Heart left ventricle (tissue), 16 donors: ENCODE results near the gene BRIP1. TPM values are rescaled to one million over a fixed set of nuclear protein-coding genes. Genes with fewer than 3 reads are reported as not detected.

Experiments used
- ATAC-seq, 4 donors: fragments of 200-7000 bp; cut with Tn5 transposase; one replicate each; pipeline ENCODE4 v1.9.1; 2020 to 2022; ENCODE audit warnings: moderate library complexity in 4 of 4, mild to moderate bottlenecking in 3 of 4, moderate number of reproducible peaks in 1 of 4
- DNase-seq, 5 donors: peaks; one replicate each; pipeline ENCODE4 v3.0.0-alpha.2; 2020
- H3K27ac ChIP-seq, 12 donors: fragments of 200-600 bp; sonication (generic) in 4 of 12; one replicate each; pipeline versions ENCODE4 v1.5.0 to v1.8.0; 2016 to 2022; ENCODE audit warnings: mild to moderate bottlenecking in 2 of 12
- H3K27me3 ChIP-seq, 9 donors: fragments of 200-600 bp; sonication (generic) in 2 of 9; one replicate each; pipeline versions ENCODE4 v1.5.1 to v1.8.0; 2016 to 2022; ENCODE audit warnings: mild to moderate bottlenecking in 3 of 9
- H3K36me3 ChIP-seq, 9 donors: fragments of 200-600 bp; sonication (generic) in 2 of 9; one replicate each; pipeline versions ENCODE4 v1.5.0 to v1.8.0; 2018 to 2022; ENCODE audit warnings: mild to moderate bottlenecking in 2 of 9
- H3K4me1 ChIP-seq, 12 donors: fragments of 200-600 bp; sonication (generic) in 4 of 12; one replicate each; pipeline versions ENCODE4 v1.5.0 to v1.8.0; 2016 to 2022; ENCODE audit warnings: mild to moderate bottlenecking in 3 of 12
- H3K4me3 ChIP-seq, 12 donors: fragments of 200-600 bp; sonication (generic) in 4 of 12; one replicate each; pipeline versions ENCODE4 v1.5.0 to v1.8.0; 2017 to 2022; ENCODE audit warnings: mild to moderate bottlenecking in 9 of 12, moderate library complexity in 4 of 12
- H3K9me3 ChIP-seq, 12 donors: fragments of 200-600 bp; sonication (generic) in 4 of 12; one replicate each; pipeline versions ENCODE4 v1.5.0 to v1.8.0; 2016 to 2022; ENCODE audit warnings: mild to moderate bottlenecking in 1 of 12
- CTCF ChIP-seq, 12 donors: fragments of 200-600 bp; sonication (generic) in 4 of 12; IDR thresholded peaks; one replicate each; pipeline versions ENCODE4 v1.5.0 to v1.8.0; 2018 to 2022; ENCODE audit warnings: antibody characterized with exemption in 12 of 12, mild to moderate bottlenecking in 5 of 12
- POLR2A ChIP-seq, 2 donors: fragments of 450-650 bp; IDR thresholded peaks; one replicate each; pipeline ENCODE4 v1.6.1; 2017; ENCODE audit warnings: antibody characterized with exemption in 2 of 2, mild to moderate bottlenecking in 2 of 2, moderate library complexity in 2 of 2
- WGBS, 4 donors: extraction: QIAGEN DNeasy Blood & Tissue Kit in 2 of 4; methylation state at CpG; one replicate each; pipeline versions ENCODE4 v1.1.5 to v1.1.7; 2013 to 2018; 5-methylcytosine and 5-hydroxymethylcytosine counted together
- intact Hi-C, 10 donors: fragments of 100-400 bp; cut with DNase I; formaldehyde crosslinking; loops; one replicate each; pipeline versions ENCODE4 v1.11.1 to v1.14.2; 2022
- polyA plus RNA-seq, 2 donors: library from polyadenylated mRNA; stranded (reverse); fragments of 200-250 nt; gene quantifications; one replicate each; pipeline ENCODE4 v1.2.3, GENCODE V29; 2013
- total RNA-seq, 9 donors: library from RNA; depleted of rRNA in 2 of 9; stranded (reverse); fragments of >200 nt in 2 of 9; fragmentation: NEBNext Ultra II Directional in 3 of 9; extraction: Animal tissue kit (Norgen Biotek cat#: 25700) in 3 of 9; gene quantifications; one replicate each; pipeline versions ENCODE4 v1.1.0 to v1.2.4, GENCODE V29; 2016 to 2023
- donor health status: ischemic (EF 13 %, LVEDD 7.1; RV severe dilation, severe dysfunction).
- donor health status: healthy with polysubstance abuse.
- donor health status: DM: no; HTN: yes; CAD: no.
- donor health status: DM: no; HTN: no; CAD: no.
- donor health status: ischemic (EF 25% LVEDD 6.9; RV normal size, moderate dysfunction).
- donor health status: ischemic (EF 25% LVEDD 5.7; RV mildly dilated, moderate dysfunction).
- donor health status: healthy.
- donor health status: DM: yes; HTN: yes; CAD: no.
- donor health status: ischemic (EF 35%, LVEDD 5.7; RV mildly dilated, moderate dysfunction).
- donor health status: nonischemic (EF 11% LVEDD 7.7; RV severe dilation, severe dysfunction).
- donor health status: DM: yes; HTN: yes; CAD: no.
- donor health status: PGD.
- donor health status: ischemic (EF 29% LVEDD 5.4; RV normal size, mild dysfunction).
- donor health status: nonischemic (EF 23%, LVEDD 6.1; RV moderate dilation, normal function).

BRIP1 gene
- total and polyA plus RNA-seq, 11 donors, result 0.04 to 2.2 (median 0.12) TPM; not detected in 3

- no peak overlapping the region for H3K4me3 ChIP-seq
- DNase-seq (no peak), ATAC-seq (no peak)
- H3K27ac ChIP-seq, result no peak overlapping the region
- no peaks in the 10 kb centered on the region for H3K27me3 ChIP-seq
- 92 to 96% (median 94%) methylated on average over 7 of the region's 7 CpGs for WGBS, 4 donors
- no peak for TF ChIP-seq POLR2A (IDR thresholded peaks at IDR 0.05)
- no peak for TF ChIP-seq CTCF (IDR thresholded peaks at IDR 0.05)
- H3K36me3 ChIP-seq, result no peaks in the 10 kb centered on the region
- intact Hi-C loops, result no loop called here
- no peaks in the 10 kb centered on the region for H3K9me3 ChIP-seq
- H3K4me1 ChIP-seq, result peaks cover 0 to 10% (median 0%) of the 10 kb centered on the region in 12 donors
Measured at GRCh38 chr17:61806081-61806828, 57.1 kb downstream of the BRIP1 start.

- 68 to 86% (median 73%) methylated on average over 1 of the region's 1 CpG for WGBS, 4 donors
- H3K36me3 ChIP-seq, result no peaks in the 10 kb centered on the region
- DNase-seq, result no peak
- no peak overlapping the region for H3K4me3 ChIP-seq
- TF ChIP-seq POLR2A (IDR thresholded peaks at IDR 0.05) (no peak), CTCF (IDR thresholded peaks at IDR 0.05) (no peak)
- H3K27ac ChIP-seq, result no peak overlapping the region
- H3K9me3 ChIP-seq, result no peaks in the 10 kb centered on the region
- no peak for ATAC-seq
- peaks cover 0 to 9% (median 0%) of the 10 kb centered on the region in 12 donors for H3K4me1 ChIP-seq
- no peaks in the 10 kb centered on the region for H3K27me3 ChIP-seq
- intact Hi-C loops, result no loop called here
Measured at GRCh38 chr17:61805399-61805798, 57.9 kb downstream of the BRIP1 start.

- no peaks in the 10 kb centered on the region for H3K4me1 ChIP-seq
- H3K9me3 ChIP-seq, result no peaks in the 10 kb centered on the region
- whole genome bisulfite sequencing, 4 donors, result 95 to 100% (median 98%) methylated on average over 1 of the region's 1 CpG
- no peaks in the 10 kb centered on the region for H3K27me3 ChIP-seq
- no peak overlapping the region for H3K4me3 ChIP-seq
- H3K27ac ChIP-seq, result no peak overlapping the region
- DNase-seq (no peak), ATAC-seq (no peak)
- no peaks in the 10 kb centered on the region for H3K36me3 ChIP-seq
- intact Hi-C loops, result no loop called here
- TF ChIP-seq POLR2A (IDR thresholded peaks at IDR 0.05), result no peak
- no peak for TF ChIP-seq CTCF (IDR thresholded peaks at IDR 0.05)
Measured at GRCh38 chr17:61803796-61804195, 59.5 kb downstream of the BRIP1 start.

- H3K4me3 ChIP-seq, result no peak overlapping the region
- WGBS, 4 donors, result 98 to 99% (median 99%) methylated on average over 6 of the region's 6 CpGs
- DNase-seq (no peak), ATAC-seq (no peak)
- no peaks in the 10 kb centered on the region for H3K36me3 ChIP-seq
- H3K27ac ChIP-seq, result no peak overlapping the region
- H3K4me1 ChIP-seq, result no peaks in the 10 kb centered on the region
- H3K9me3 ChIP-seq, result no peaks in the 10 kb centered on the region
- intact Hi-C loops, result no loop called here
- no peaks in the 10 kb centered on the region for H3K27me3 ChIP-seq
- TF ChIP-seq CTCF (IDR thresholded peaks at IDR 0.05) (no peak), POLR2A (IDR thresholded peaks at IDR 0.05) (no peak)
Measured at GRCh38 chr17:61803216-61803615, 60.1 kb downstream of the BRIP1 start.
